ENCODE data around the gene TMEM161A. TPM values are rescaled to one million over a fixed set of nuclear protein-coding genes. Genes with fewer than 3 reads are reported as not detected.

TMEM161A gene
- total and polyA plus RNA-seq, 9 of the 15 experiments (the other 6 are each of a cell fraction or from before 2014, with no cell fraction given) = 0.63 to 92.3 (median 38.9) TPM

- no peak for TF ChIP-seq KLF6 (CRISPR knock-in tag; IDR thresholded peaks at IDR 0.05; ENCODE audit: borderline replicate concordance)
- no peak for TF ChIP-seq POLR2B (IDR thresholded peaks at IDR 0.05; ENCODE audit: low read depth, partially characterized antibody)
- peak; percentile 62 for TF ChIP-seq TAF1 (IDR thresholded peaks at IDR 0.05; ENCODE audit: control insufficient read depth, extremely low read depth, insufficient read depth, low read length, severe bottlenecking)
- TF ChIP-seq PTBP1 (IDR thresholded peaks at IDR 0.05; ENCODE audit: low read depth, low read length) = no peak
- TF ChIP-seq CREB5 (CRISPR knock-in tag; IDR thresholded peaks at IDR 0.05) = no peak
- no peak for TF ChIP-seq ZNF41 (CRISPR knock-in tag; conservative IDR thresholded peaks at IDR 0.05)
- TF ChIP-seq BCLAF1 (IDR thresholded peaks at IDR 0.05; ENCODE audit: borderline replicate concordance in 1 of 2, control insufficient read depth in 1 of 2, low read depth in 2 of 2, low read length in 1 of 2) = no peak
- 0 out of 2 replicates have a peak, but pooled peaks have one; percentile 59 for TF ChIP-seq CHD2 (IDR thresholded peaks at IDR 0.05; ENCODE audit: low read depth, low read length)
- no peak for TF ChIP-seq NR4A1 (CRISPR knock-in tag; IDR thresholded peaks at IDR 0.05)
- TF ChIP-seq NR4A1 (tag; IDR thresholded peaks at IDR 0.05) = no peak
- TF ChIP-seq MAFK (IDR thresholded peaks at IDR 0.05; ENCODE audit: low read length) = no peak
- no peak for TF ChIP-seq MAFF (IDR thresholded peaks at IDR 0.05; ENCODE audit: low read length)
- no peak for TF ChIP-seq HMGXB4 (CRISPR knock-in tag; IDR thresholded peaks at IDR 0.05)
- TF ChIP-seq STAT5B (CRISPR knock-in tag; IDR thresholded peaks at IDR 0.05) = no peak
- TF ChIP-seq FOXK2 (conservative IDR thresholded peaks at IDR 0.05 in 1 of 2, IDR thresholded peaks at IDR 0.05 in 1 of 2; ENCODE audit: low read depth in 2 of 2) = peak; percentile 49 to 50; a peak in 1 of 4 replicates
- 0 out of 2 replicates have a peak, but pooled peaks have one; percentile 32 for TF ChIP-seq NCOA1 (IDR thresholded peaks at IDR 0.05; ENCODE audit: low read depth)
- peak; percentile 55; the same call in 1 of the 2 replicates for TF ChIP-seq ATF7 (IDR thresholded peaks at IDR 0.05)
- no peak for TF ChIP-seq SAP30 (IDR thresholded peaks at IDR 0.05; ENCODE audit: borderline replicate concordance, insufficient read depth, low read depth, low read length, poor library complexity, severe bottlenecking)
- TF ChIP-seq CHD4 (IDR thresholded peaks at IDR 0.05; ENCODE audit: insufficient read depth, insufficient replicate concordance, low read depth, low read length, poor library complexity, severe bottlenecking) = no peak
- 0 out of 4 replicates have a peak, but pooled peaks of 1 of the 2 experiments have one; percentile 22 for TF ChIP-seq TBL1XR1 (IDR thresholded peaks at IDR 0.05; ENCODE audit: low read length in 2 of 2)
Measured at GRCh38 chr19:19134687-19135158, 3.6 kb downstream of the TMEM161A start (continued).
